ENCODE measurements around the gene CLMP.

- TF ChIP-seq REST (IDR thresholded peaks at IDR 0.05; ENCODE audit: borderline replicate concordance) (no peak), CTCF (IDR thresholded peaks at IDR 0.05; ENCODE audit: poor library complexity, severe bottlenecking) (no peak), RAD21 (conservative IDR thresholded peaks at IDR 0.05) (no peak), EZH2 (IDR thresholded peaks at IDR 0.05; ENCODE audit: borderline replicate concordance, insufficient read depth, low read length, poor library complexity, severe bottlenecking) (no peak), TAF1 (IDR thresholded peaks at IDR 0.05; ENCODE audit: low read depth) (no peak), POLR2AphosphoS5 (IDR thresholded peaks at IDR 0.05) (no peak), EP300 (conservative IDR thresholded peaks at IDR 0.05; ENCODE audit: poor library complexity, severe bottlenecking) (no peak)
Measured at GRCh38 chr11:123151796-123152195, 43.3 kb downstream of the CLMP start.
